Ectodermal cell (in vitro differentiated cells): ENCODE data around the gene SKOR1.

ENCODE experiments used
- H3K27ac ChIP-seq: 2 replicates; pipeline ENCODE4 v1.7.0; 2013; ENCODE audit warnings: mild to moderate bottlenecking, low read depth, low read length; ENCODE audit not compliant: insufficient read depth, poor library complexity, severe bottlenecking
- H3K27me3 ChIP-seq: 2 replicates; pipeline ENCODE4 v1.7.0; 2013; ENCODE audit warnings: mild to moderate bottlenecking, low read length; ENCODE audit not compliant: insufficient read depth, control insufficient read depth, poor library complexity, severe bottlenecking
- H3K36me3 ChIP-seq: one replicate; pipeline ENCODE4 v1.7.0; 2013; ENCODE audit warnings: low read length; ENCODE audit not compliant: control insufficient read depth, insufficient read depth
- H3K4me1 ChIP-seq: one replicate; pipeline ENCODE4 v1.7.0; 2013; ENCODE audit warnings: low read length; ENCODE audit not compliant: control insufficient read depth, insufficient read depth
- H3K4me3 ChIP-seq: 2 replicates; pipeline ENCODE4 v1.7.0; 2013; ENCODE audit warnings: low read depth, low read length, control low read depth; ENCODE audit not compliant: insufficient read depth
- H3K9me3 ChIP-seq: 2 replicates; pipeline ENCODE4 v1.7.0; 2013; ENCODE audit warnings: mild to moderate bottlenecking, low read length, moderate library complexity; ENCODE audit not compliant: control insufficient read depth
- WGBS, 2 experiments: methylation state at CpG; one replicate each; pipeline ENCODE4 v1.1.7; 2013; ENCODE audit warnings: missing lambda C conversion rate in 2 of 2; 5-methylcytosine and 5-hydroxymethylcytosine counted together

Gene SKOR1

DNA sequence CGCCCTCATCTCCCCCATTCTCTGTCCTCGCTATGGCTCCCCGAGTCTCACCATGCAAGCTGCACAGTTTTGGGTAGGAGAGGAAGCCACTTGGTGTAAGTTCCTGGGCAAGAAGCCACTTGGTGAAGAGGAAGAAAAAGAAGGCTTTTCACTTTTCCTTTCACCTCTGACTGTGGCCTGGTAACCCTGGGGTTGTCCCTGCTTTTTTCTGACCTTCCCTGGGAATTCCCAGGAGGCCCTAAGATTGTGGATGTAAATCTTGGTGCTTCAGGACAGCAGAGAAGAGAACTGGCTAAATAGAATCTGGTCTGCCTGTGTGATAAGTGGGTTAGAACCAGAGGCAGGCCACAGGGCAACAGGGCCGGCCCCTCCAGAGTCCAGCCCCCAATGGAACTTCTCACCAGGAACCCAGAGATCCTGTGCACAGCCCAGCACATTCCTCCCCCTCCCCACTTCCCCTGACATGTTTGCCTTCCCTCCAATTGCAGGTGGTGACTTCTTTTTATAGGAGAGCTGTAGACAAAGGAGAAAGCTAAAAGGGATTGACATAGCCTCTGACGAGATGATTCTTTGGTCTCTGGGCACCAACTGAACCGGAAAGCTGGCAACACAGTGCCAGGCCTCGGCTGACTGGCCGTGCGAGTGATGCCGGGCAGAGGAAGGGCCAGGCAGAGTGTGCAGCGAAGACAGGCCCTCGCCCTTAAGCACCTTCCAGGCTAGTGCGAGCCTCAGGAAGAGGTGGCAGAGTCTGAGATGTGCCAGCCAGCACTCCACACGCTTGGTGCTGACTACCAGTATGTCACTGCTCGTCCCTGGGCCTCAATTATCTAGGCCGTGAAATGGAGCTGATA, 19.4 kb upstream of the SKOR1 start:
- no peaks in the 10 kb centered on the region for H3K9me3 ChIP-seq
- H3K27me3 ChIP-seq, result no peaks in the 10 kb centered on the region
- no peak overlapping the region for H3K27ac ChIP-seq
- H3K4me3 ChIP-seq, result no peak overlapping the region
- H3K36me3 ChIP-seq, result no peaks in the 10 kb centered on the region
- peaks cover 27% of the 10 kb centered on the region for H3K4me1 ChIP-seq
- 91% methylated on average over 16 of the region's 16 CpGs for WGBS, 2 experiments

DNA sequence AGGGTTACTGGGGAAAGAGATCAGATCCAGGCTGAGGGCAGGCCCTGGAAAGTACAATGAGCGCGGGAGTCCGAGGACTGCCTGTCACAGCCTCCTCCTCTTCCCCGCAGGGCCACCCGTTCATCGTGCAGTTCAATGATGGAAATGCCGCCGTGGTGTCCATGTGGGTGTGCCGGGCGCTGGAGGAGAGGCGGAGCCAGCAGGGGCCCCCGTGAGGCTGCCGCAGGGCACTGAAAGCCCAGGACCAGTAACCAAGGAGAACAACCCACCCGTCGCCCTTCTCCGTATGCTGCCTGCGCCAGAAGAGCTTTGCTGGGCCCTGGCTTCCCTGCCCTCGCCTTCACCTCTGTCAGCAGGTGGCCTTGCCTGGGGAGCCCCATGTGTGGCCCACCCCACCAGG, 18.8 kb upstream of the SKOR1 start:
- Histone ChIP-seq H3K27me3 (no peaks in the 10 kb centered on the region), H3K4me3 (no peak overlapping the region), H3K4me1 (peaks cover 27% of the 10 kb centered on the region), H3K36me3 (no peaks in the 10 kb centered on the region), H3K9me3 (no peaks in the 10 kb centered on the region), H3K27ac (no peak overlapping the region)
- WGBS, 2 experiments, result 94 to 95% methylated on average over 18 of the region's 18 CpGs

DNA sequence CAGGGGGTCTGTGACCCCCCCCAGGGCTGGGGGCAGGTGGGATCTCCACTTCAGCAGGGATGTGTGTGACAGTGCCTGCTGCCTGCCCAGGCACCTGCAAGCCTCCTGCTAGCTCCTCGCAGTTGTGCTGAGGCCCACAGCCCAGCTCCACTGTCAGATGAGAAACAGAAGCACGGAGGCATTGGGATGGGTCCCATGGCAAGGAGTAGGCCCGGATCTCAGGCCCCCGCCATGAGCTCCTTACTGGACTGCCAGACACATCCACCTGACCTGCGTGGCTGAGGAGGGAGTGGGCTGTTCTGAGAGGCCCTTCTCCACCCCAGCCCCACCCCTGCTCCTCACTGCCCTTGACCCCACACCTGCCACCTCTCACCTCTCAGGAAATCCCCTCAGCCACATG, 18.2 kb upstream of the SKOR1 start:
- H3K4me3 ChIP-seq, result no peak overlapping the region
- 91 to 93% methylated on average over 5 of the region's 5 CpGs for WGBS, 2 experiments
- no peaks in the 10 kb centered on the region for H3K9me3 ChIP-seq
- no peak overlapping the region for H3K27ac ChIP-seq
- H3K4me1 ChIP-seq, result peaks cover 29% of the 10 kb centered on the region
- no peaks in the 10 kb centered on the region for H3K27me3 ChIP-seq
- H3K36me3 ChIP-seq, result no peaks in the 10 kb centered on the region

DNA sequence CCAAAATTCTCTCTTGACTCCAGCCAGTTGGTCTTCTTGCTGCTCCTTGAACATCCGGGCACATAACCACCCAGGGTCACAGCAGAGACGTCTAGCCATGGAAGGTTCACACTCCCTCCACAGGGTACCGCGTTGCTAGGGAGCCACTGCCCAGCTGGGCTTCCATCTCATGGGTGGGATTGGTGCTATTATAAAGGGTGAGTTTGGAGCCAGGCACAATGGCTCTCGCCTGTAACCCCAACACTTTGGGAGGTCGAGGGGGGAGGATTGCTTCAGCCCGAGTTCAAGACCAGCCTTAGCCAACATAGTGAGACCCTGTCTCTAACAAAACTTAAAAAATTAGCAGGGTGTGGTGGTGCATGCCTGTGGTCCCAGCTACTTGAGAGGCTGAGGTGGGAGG, 17.5 kb upstream of the SKOR1 start:
- Histone ChIP-seq H3K4me1 (peaks cover 36% of the 10 kb centered on the region), H3K27ac (no peak overlapping the region), H3K36me3 (no peaks in the 10 kb centered on the region), H3K4me3 (no peak overlapping the region), H3K9me3 (no peaks in the 10 kb centered on the region), H3K27me3 (no peaks in the 10 kb centered on the region)
- 95 to 96% methylated on average over 7 of the region's 7 CpGs for WGBS, 2 experiments

DNA sequence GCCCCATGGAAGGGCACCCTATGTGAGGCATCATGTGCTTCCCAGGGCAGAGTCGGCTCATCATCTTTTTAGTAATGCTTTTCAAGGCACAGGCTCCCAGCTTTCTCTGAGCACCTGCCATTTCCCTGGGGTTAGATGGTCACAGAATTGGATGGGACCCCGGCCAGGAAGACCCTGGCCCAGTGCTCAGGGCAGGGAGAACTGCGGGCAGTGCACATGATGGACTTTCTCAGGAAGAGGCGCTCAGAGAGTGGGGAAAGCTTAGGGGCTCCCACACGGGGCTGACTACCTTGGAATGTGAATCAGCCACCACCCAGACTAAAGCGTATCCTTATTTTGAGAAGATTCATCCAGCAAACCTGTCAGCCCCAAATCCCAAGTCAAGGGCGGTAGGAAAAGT, 16.5 kb upstream of the SKOR1 start:
- Histone ChIP-seq H3K27ac (no peak overlapping the region), H3K9me3 (no peaks in the 10 kb centered on the region), H3K27me3 (no peaks in the 10 kb centered on the region), H3K4me3 (no peak overlapping the region), H3K36me3 (no peaks in the 10 kb centered on the region), H3K4me1 (peaks cover 36% of the 10 kb centered on the region)
- WGBS, 2 experiments, result 94% methylated on average over 7 of the region's 7 CpGs

DNA sequence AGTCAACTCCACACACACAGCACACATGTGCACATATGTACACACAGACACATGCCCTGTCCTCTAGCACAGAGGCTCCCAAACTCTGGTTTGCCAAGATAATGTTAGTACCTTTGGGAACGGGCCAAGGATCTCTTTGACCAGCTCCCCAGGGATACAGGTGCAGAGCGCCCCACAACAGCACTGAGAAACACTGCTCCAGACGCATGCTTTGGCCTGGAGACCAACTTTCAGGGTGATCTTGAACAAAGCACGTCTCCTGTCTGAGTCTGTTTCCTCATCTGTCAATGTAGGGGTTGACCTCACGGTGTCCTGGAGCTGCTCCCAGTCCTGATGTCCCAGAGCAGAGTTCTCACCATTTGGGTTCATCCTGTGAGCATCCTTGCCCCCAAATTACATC, 15.9 kb upstream of the SKOR1 start:
- Histone ChIP-seq H3K27me3 (no peaks in the 10 kb centered on the region), H3K4me1 (peaks cover 30% of the 10 kb centered on the region), H3K36me3 (no peaks in the 10 kb centered on the region), H3K4me3 (no peak overlapping the region), H3K9me3 (no peaks in the 10 kb centered on the region), H3K27ac (no peak overlapping the region)
- 94 to 95% methylated on average over 5 of the region's 5 CpGs for WGBS, 2 experiments

DNA sequence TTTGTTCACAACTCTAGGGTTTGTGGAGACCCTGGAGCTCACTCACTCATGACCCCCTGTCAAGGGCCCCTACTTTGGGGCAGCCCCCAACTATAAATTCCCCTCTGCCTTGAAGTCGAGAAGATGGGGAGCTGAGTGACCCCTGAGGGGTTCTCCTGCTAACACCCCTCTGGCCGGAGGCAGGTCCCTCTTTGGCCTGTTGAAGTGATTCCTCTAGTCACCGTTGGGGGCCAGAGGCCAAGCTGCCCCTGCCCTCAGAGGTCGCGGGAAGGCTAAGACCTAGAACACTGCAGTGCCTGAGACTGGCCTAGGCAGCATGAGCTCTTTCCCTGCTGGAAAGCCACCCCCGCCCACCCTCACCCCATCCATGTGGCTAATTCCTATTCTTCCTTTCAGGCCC, 15.4 kb upstream of the SKOR1 start:
- no peaks in the 10 kb centered on the region for H3K36me3 ChIP-seq
- WGBS, 2 experiments, result 82 to 89% methylated on average over 6 of the region's 6 CpGs
- no peak overlapping the region for H3K27ac ChIP-seq
- H3K9me3 ChIP-seq, result no peaks in the 10 kb centered on the region
- no peaks in the 10 kb centered on the region for H3K27me3 ChIP-seq
- no peak overlapping the region for H3K4me3 ChIP-seq
- peaks cover 26% of the 10 kb centered on the region for H3K4me1 ChIP-seq

DNA sequence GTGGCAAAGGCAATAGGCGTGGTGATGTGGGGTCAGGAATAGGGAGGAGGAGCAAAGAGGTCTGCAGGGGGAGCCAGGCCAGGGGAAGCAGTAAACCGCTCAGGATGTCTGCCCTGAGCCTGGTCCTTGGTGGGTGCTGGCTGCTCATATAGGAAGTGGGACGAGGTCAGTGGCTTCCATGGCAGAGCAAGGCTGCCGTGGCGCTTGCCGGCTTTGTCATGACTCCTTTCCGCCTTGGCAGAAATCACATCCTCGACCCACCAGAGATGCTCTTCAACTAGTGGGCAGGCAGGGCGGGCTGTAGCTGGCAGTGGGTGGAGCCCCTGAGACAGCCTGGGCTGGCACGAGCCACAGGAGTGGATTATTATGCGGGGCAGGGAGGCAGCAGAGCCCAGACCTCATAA, 13.1 kb upstream of the SKOR1 start:
- peaks cover 9% of the 10 kb centered on the region for H3K4me1 ChIP-seq
- no peak overlapping the region for H3K27ac ChIP-seq
- H3K9me3 ChIP-seq, result no peaks in the 10 kb centered on the region
- H3K4me3 ChIP-seq, result no peak overlapping the region
- 78 to 80% methylated on average over 11 of the region's 11 CpGs for WGBS, 2 experiments
- no peaks in the 10 kb centered on the region for H3K27me3 ChIP-seq
- H3K36me3 ChIP-seq, result no peaks in the 10 kb centered on the region

DNA sequence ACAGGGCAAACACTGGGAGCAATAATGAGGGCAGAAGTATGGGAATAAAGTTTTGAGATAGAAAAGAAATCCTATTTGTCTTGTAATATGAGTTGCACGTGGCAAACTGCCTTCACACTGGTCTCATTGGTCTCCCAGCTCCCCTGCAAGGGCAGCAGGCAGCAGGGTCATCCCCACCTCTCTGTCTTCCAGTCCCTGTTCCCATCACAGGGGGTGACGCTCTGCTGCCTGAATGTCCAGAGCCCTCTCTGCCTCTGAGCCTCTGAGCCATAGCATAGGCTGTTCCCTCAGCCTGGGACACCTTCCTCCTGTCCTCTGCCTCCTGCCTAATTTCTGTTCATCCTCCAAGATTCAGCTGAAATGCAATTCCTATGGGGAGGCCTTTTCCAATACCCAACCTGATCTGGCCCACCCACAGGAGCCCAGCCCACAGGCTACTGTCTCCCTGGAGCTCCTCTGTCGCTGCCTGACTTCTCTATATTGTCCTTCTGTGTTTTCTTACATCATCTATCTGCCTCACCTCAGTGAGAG, 12.1 kb upstream of the SKOR1 start:
- Histone ChIP-seq H3K36me3 (no peaks in the 10 kb centered on the region), H3K27me3 (peaks cover 8% of the 10 kb centered on the region)

DNA sequence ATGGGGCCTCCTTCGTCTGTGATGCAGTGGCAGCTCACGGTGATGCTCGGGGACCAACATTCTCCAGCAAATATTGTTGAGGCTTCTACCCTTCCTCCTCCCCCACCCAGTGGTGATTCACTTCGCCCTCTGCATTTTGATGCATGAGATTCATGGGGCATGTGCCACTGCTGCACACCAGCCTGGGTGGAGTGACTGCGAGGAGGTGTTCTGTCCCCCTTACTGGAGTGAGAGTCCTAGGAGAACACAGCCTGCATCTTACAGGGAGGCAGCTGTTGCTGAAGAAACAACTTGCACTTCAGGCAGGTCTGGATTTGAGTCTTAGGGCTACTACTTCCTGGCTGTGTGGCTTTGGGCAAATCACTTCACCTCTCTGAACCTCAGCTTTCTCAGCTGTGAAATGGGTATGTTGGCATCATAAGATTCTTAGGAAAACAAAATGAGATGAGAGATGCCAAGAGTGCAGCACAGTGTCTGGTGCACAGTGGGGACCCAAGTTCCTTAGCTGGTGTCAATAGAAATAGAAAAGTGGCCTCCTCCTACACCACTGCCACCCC, 10.2 kb upstream of the SKOR1 start:
- Histone ChIP-seq H3K4me1 (peaks cover 14% of the 10 kb centered on the region), H3K9me3 (no peaks in the 10 kb centered on the region), H3K27ac (no peak overlapping the region), H3K27me3 (peaks cover 28% of the 10 kb centered on the region), H3K4me3 (no peak overlapping the region), H3K36me3 (no peaks in the 10 kb centered on the region)
- WGBS, 2 experiments, result 93 to 96% methylated on average over 5 of the region's 5 CpGs

More for the DNA sequence above, 12.1 kb upstream of the SKOR1 start:
- 72 to 82% methylated on average over 3 of the region's 3 CpGs for WGBS, 2 experiments
- Histone ChIP-seq H3K4me3 (no peak overlapping the region), H3K9me3 (no peaks in the 10 kb centered on the region), H3K4me1 (peaks cover 9% of the 10 kb centered on the region), H3K27ac (no peak overlapping the region)
